Inflammatory macrophage treated with lipopolysaccharide for 4 hours (primary cell): ENCODE data around the gene ADAM8.
"Not testable (repeated sequence)": the region's sequence is repeated elsewhere in the genome, so short reads cannot be mapped to it uniquely, and the experiment has no call there.

Experiments
- DNase-seq: peaks from one replicate; pipeline ENCODE4 v3.0.0-alpha.2; 2020

ADAM8 gene

GRCh38 chr10:133229265-133230043 lies 47.2 kb downstream of the ADAM8 start:
- DNase-seq: no peak

GRCh38 chr10:133227256-133227655 lies 49.4 kb downstream of the ADAM8 start:
- no peak for DNase-seq

GRCh38 chr10:133226251-133226808 lies 50.3 kb downstream of the ADAM8 start:
- DNase-seq: no peak

DNA sequence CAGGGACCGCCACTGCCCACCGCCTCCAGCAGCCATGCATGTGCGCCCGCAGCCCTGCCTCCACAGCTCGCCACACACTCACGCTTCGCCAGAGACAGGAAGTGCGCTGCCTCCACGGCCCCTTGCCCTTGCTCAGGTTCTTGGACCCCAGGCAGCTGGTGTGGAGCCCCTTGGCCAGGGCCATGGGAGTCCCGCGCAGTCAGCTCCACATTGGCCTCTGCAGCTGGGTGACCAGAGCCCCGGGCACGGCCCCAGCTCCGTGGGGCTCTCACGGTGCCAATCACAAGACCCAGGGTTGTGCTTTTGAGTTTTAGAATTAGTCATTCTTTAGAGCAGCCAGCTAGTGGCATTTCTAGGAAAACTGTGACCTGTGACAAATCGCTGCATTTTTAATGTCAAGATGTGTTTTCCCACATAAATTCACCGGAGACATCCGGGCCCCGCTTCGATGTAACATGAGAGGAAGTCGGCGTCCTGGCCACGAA lies 50.9 kb downstream of the ADAM8 start:
- DNase-seq: no peak

- DNase-seq: no peak
These were observed 51.8 kb downstream of the ADAM8 start for GRCh38 chr10:133224756-133225372.

- DNase-seq: no peak
These were observed 52.6 kb downstream of the ADAM8 start for GRCh38 chr10:133224076-133224475.

GRCh38 chr10:133221756-133222155 lies 54.9 kb downstream of the ADAM8 start:
- not testable (repeated sequence) for DNase-seq

DNA sequence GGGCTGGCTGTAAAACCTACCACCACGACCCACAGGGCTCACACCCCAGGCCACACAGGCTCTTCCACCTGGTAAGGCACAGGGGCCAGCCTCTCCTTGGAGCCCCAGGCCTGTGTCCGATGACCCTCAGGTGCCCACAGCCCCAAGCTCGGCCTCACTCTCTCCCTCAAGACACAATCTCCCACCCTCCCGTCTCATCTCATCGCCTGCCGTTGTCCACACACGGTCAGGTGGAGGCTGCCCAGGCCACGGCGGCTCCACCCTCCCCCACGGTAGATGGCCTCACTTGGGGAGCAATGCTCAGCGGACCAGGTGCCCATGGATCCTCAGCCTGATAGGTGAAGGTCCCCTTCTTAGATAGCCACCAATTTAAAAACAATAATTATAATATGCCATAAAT lies 55.3 kb downstream of the ADAM8 start:
- no peak for DNase-seq

DNA sequence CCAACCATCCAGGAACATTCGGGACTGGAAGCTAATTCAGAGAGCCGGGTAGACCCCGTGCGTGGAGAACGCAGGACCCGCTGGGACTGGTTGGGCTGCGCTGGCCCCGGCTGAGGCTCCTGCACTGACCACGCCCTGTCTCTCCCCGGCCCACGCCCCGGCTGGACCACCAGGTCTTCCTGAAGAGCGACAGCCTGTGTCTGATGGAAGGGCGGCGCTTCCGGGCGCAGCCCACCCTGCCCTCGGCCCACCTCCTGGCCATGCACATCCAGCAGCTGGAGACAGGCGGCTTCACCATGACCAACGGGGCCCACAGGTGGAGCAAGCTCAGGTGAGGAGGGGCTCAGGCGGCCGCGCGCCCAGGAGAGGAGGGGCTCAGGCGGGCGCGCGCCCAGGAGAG lies 56.9 kb downstream of the ADAM8 start:
- DNase-seq: no peak

- no peak for DNase-seq
These were observed 57.8 kb downstream of the ADAM8 start for GRCh38 chr10:133218891-133219290.

DNA sequence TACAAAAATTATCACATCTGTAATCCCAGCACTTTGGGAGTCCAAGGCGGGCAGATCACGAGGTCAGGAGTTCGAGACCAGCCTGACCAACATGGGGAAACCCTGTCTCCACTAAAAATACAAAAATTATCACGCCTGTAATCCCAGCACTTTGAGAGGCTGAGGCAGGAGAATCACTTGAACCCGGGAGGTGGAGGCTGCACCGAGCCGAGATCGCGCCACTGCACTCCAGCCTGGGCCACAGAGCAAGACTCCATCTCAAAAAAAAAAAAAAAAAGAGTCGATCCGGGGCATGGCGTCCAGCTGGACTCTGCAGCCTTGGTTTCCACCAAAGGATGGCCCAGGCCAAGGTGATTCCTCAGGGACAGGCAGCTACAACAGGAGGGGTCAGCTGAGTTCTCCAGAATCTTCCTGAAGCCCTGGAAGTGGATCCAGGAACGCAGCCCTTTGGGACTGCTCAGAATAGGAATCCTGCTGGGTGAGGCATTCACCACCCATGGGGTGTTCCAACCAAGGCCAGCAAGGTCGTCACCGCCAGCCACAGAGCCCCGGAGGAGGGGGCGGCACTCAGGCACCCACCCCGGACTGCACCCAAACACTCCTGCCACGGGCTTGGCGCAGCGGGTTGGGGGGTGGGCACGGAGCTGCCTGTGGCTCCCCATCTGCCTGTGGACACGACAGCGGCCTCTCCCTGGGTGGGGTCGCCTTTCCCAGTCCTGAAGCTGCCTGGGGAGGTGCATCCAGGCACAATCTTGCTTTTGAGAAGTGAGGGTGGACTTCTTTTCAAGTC lies 58.7 kb downstream of the ADAM8 start:
- no peak for DNase-seq

DNA sequence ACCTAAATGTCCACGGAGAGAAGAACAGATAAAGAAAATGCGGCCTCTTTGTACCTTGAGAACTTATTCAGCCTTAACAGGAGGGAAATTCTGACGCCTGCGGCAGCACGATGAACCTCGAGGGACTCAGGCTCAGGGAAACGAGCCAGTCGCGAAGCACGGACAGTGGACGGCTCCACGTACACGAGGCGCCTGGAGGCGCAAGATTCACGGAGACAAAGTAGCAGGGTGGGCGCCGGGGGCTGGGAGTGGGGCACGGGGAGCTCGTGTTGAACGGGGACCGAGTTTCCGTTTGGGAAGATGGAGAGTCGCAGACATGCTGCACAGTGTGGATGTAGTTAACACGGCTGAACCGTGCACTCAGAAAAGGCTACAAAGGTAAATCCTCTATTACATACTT lies 59.9 kb downstream of the ADAM8 start:
- DNase-seq: no peak

GRCh38 chr10:133215586-133215985 lies 61.1 kb downstream of the ADAM8 start:
- DNase-seq: no peak

DNA sequence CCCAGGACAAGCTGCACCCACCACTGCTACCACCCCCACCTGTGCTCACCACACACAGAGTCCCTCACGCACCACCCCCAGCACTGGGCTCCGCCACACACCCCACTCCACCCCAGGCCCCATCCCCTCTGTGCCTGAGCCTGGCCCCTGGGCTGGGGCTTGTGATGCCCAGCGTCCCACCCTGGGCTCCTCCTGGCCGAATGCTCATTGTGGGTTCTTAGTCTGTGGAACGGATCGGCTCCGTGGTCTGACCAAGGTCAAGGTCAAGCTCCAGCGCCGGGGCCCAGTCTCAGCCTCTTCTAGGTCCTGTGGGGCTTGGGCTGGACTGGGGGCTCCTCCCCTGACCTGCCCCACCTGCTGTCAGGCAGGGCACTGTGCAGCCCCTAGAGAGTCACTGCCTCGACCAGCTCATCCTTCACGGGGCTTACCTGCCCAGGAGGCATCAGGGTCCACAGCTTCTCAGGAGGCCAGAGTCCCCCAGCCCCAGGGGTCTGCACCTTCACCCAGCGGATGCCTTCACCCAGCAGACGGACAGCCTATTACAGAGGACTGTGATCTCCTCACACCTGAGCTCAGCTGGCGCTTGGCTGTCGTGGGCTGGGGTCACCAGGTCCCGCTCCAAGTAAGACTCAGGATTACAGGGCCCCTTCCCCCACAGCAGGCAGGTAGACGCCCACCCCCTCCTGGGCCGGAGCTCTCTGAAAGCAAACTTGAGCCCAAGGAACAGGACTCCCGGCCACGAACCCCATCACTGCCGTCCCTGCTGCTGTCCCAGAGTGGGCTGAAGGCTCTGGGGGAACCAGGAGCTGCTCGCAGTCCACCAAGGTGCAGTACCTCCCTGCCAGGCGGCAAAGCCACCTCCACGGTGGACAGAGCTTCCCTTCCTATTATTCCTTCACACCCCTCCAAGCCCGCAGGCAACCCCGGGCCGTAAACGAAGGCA lies 61.9 kb downstream of the ADAM8 start:
- no peak for DNase-seq

GRCh38 chr10:133213641-133214467 lies 62.8 kb downstream of the ADAM8 start:
- no peak for DNase-seq

GRCh38 chr10:133212853-133213494 lies 63.7 kb downstream of the ADAM8 start:
- no peak for DNase-seq
